ENCODE results near the gene FOSL1.

- TF ChIP-seq, protein P1, sequence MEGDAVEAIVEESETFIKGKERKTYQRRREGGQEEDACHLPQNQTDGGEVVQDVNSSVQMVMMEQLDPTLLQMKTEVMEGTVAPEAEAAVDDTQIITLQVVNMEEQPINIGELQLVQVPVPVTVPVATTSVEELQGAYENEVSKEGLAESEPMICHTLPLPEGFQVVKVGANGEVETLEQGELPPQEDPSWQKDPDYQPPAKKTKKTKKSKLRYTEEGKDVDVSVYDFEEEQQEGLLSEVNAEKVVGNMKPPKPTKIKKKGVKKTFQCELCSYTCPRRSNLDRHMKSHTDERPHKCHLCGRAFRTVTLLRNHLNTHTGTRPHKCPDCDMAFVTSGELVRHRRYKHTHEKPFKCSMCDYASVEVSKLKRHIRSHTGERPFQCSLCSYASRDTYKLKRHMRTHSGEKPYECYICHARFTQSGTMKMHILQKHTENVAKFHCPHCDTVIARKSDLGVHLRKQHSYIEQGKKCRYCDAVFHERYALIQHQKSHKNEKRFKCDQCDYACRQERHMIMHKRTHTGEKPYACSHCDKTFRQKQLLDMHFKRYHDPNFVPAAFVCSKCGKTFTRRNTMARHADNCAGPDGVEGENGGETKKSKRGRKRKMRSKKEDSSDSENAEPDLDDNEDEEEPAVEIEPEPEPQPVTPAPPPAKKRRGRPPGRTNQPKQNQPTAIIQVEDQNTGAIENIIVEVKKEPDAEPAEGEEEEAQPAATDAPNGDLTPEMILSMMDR (IDR thresholded peaks at IDR 0.05) = no peak
- no peak for TF ChIP-seq POLR2AphosphoS5 (IDR thresholded peaks at IDR 0.05; ENCODE audit: low read depth, low read length)
- TF ChIP-seq REST (IDR thresholded peaks at IDR 0.05; ENCODE audit: insufficient read depth in 1 of 2, low read depth in 2 of 2, low read length in 1 of 2) = no peak
- no peak for TF ChIP-seq TCF7L2 (IDR thresholded peaks at IDR 0.05; ENCODE audit: low read depth, low read length)
Observed at GRCh38 chr11:65922565-65922964, 22.4 kb upstream of the FOSL1 start.
